Vagina (tissue), 2 donors: Measurements from ENCODE around the gene TP53I11.
A peak's percentile ranks its signal among the peaks of the same experiment; 100 is the strongest.

ENCODE experiments used
- POLR2A ChIP-seq, 2 donors: fragments of 450-650 bp; IDR thresholded peaks; one replicate each; pipeline ENCODE4 v1.6.1; 2017; ENCODE audit warnings: antibody characterized with exemption in 2 of 2, mild to moderate bottlenecking in 2 of 2, moderate library complexity in 2 of 2
- POLR2AphosphoS5 ChIP-seq, 2 donors: sonication (generic); formaldehyde crosslinking; IDR thresholded peaks; one replicate each; pipeline ENCODE4 v1.9.0; 2017; ENCODE audit warnings: antibody characterized with exemption in 2 of 2, mild to moderate bottlenecking in 2 of 2, low read depth in 1 of 2; ENCODE audit not compliant: insufficient read depth in 1 of 2
- TF ChIP-seq, protein P1 (sequence below), 3 experiments: fragments of 450-650 bp in 2 of 3; fragments of 200-600 bp in 1 of 3; sonication (generic) in 1 of 3; IDR thresholded peaks; one replicate each; pipeline ENCODE4 v1.5.1; 2017 to 2019; ENCODE audit warnings: antibody characterized with exemption in 3 of 3, mild to moderate bottlenecking in 2 of 3, moderate library complexity in 2 of 3

DNA sequence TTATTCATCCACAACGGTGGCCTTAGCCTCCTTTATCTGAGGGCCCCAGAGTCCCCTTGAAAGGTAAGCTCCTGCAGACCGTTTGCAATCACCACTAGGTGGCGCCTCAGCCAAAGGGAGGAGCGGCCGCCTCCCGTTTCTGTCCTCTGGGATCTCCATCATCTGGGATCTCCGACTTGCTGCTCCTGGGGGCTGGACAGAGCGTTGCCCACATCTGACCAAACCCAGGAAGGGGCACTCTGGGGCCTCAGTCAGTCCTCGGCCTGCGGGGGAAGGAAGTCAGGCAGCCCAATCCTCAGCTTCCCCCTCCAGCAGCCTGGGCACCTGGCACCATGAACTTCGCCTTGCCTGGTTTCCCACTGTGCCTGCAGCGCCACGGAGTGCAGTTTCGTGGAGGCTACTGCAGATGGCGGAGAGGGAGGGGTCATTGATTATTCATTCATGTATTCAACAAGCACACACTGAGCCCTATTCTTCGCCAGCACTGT is 23.5 kb downstream of the TP53I11 start:
- TF ChIP-seq, protein P1, sequence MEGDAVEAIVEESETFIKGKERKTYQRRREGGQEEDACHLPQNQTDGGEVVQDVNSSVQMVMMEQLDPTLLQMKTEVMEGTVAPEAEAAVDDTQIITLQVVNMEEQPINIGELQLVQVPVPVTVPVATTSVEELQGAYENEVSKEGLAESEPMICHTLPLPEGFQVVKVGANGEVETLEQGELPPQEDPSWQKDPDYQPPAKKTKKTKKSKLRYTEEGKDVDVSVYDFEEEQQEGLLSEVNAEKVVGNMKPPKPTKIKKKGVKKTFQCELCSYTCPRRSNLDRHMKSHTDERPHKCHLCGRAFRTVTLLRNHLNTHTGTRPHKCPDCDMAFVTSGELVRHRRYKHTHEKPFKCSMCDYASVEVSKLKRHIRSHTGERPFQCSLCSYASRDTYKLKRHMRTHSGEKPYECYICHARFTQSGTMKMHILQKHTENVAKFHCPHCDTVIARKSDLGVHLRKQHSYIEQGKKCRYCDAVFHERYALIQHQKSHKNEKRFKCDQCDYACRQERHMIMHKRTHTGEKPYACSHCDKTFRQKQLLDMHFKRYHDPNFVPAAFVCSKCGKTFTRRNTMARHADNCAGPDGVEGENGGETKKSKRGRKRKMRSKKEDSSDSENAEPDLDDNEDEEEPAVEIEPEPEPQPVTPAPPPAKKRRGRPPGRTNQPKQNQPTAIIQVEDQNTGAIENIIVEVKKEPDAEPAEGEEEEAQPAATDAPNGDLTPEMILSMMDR (IDR thresholded peaks at IDR 0.05): peak; percentile 61 to 81 (median 71)
- no peak for TF ChIP-seq POLR2A (IDR thresholded peaks at IDR 0.05)
- TF ChIP-seq POLR2AphosphoS5 (IDR thresholded peaks at IDR 0.05; ENCODE audit: insufficient read depth in 1 of 2, low read depth in 1 of 2): no peak
